OCI-LY7 (cell line): ENCODE results near the gene ULK4.
"Not testable (repeated sequence)": the region's sequence is repeated elsewhere in the genome, so short reads cannot be mapped to it uniquely, and the experiment has no call there.

Experiments used
- CTCF ChIP-seq: fragments of 200-600 bp; sonication (generic); conservative IDR thresholded peaks from 2 replicates; pipeline ENCODE4 v1.5.1; 2014; ENCODE audit warnings: mild to moderate bottlenecking, antibody characterized with exemption, low read length, moderate library complexity, mixed read lengths
- EZH2phosphoT487 ChIP-seq: fragments of 200-600 bp; sonication (generic); IDR thresholded peaks from 2 replicates; pipeline ENCODE4 v1.6.1; 2018; ENCODE audit warnings: low read depth, borderline replicate concordance, mild to moderate bottlenecking, mixed run types, antibody characterized with exemption, low read length, moderate library complexity, mixed read lengths

DNA sequence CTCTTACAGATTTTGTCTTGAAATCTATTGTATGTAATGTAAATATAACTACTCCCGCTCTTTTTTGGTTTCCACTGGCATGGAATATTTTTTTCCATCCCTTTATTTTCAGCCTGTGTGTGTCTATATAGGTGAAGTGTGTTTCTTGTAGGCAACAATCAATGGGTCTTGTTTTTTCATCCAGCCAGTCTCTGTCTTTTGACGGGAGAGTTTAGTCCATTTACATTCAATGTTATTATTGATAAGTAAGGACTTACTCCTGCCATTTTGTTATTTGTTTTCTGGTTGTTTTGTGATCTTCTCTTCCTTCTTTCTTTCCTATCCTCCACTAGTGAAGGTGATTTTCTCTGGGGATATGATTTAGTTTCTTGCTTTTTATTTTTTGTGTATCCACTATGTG, 101.4 kb downstream of the ULK4 start:
- TF ChIP-seq CTCF, EZH2phosphoT487: not testable (repeated sequence)
